GM21423 (cell line): ENCODE measurements around the gene HDAC11.

Source experiments
- ATAC-seq: cut with Tn5 transposase; IDR thresholded peaks from one replicate; pipeline ENCODE4 v1.9.1; 2021; ENCODE audit warnings: mild to moderate bottlenecking, moderate library complexity; ENCODE audit not compliant: unreplicated experiment

The HDAC11 gene

DNA sequence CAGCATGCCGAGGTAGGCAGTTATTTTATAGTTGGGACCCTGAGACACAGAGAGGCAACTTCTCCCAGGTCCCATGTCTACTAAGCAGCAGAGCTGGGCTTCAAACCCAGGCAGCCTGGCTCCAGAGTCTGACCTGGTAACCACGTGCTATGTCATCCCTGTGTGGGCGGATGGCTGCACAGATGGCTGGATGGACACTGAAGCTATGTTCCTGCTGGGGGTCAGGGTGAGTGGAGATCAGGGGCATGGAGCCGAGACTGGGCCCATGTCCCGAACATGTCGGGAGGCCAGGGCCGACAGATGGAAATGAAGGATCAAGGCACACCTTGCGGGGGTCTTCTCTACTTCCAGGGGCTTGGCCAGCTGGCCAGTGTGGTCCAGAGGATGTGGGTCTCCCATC is 59.6 kb downstream of the HDAC11 start:
- ATAC-seq = no peak

DNA sequence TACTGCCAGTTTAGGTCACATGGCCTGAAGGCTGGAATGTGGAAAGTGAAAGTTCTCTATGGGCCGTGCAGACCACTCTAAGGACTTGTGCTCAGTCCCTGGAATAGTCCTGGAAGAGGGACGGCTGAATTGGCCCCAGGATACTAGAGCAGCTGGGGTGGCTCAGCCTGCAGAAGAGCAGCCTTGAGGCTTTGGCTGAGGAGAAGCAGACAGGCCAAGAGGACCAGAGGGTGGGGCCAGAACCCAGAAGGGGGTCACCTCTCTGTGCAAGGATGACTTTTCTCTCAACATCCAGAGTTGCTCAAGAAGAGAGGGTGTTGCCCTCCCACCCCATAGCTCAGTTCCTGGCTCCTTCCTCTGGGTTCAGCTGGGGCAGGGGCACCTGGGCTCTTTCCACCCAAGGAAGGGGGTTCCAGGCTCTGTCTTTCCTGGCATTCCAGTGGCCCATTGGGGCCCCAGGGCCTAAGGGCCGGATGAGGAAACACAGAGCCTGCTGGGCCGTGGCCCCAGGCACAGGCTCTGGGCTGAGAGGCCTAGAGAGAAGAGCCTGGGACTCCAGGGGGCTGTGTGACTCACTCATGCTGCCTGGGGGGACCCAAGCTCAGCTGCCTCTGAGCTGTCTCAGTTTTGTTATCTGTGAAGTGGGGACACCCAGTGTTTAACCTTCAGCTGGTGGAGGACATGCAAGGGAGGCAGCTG is 60.3 kb downstream of the HDAC11 start:
- no peak for ATAC-seq

DNA sequence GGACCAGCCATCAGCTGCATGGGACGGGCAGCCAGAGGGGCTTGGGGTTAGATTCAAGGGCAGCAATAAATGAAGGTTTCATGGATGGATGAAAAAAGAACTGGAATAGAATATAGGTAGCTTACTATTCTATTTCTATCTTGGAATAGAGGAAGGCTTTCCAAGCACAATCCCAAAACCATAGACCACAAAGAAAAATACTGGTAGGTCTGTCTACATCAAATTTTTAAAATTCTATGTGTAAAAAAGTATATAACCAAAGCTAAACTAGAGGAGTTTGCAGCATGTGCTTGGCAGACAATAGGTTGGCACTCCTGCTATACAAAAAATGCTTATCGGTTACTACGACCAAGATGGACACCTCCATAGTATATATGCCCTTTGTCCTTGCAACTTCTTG is 61.6 kb downstream of the HDAC11 start:
- ATAC-seq = no peak

DNA sequence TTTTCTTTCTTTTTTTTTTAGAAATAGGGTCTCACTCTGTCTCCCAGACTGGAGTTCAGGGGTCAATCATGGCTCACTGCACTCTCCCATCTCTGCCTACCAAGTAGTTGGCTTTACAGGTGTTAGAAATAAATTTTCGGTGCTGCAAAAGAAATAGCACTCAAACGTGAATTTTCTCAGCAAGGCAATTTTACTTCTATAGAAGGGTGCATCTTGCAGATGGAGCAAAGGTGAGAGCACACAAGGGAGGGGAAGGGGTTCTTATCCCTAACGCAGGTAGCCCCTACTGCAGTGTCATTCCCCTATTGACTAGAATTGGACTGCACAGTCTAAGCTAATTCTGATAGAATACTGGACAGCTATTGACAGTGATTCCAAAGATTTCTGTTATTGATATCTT is 62.0 kb downstream of the HDAC11 start:
- ATAC-seq = no peak

DNA sequence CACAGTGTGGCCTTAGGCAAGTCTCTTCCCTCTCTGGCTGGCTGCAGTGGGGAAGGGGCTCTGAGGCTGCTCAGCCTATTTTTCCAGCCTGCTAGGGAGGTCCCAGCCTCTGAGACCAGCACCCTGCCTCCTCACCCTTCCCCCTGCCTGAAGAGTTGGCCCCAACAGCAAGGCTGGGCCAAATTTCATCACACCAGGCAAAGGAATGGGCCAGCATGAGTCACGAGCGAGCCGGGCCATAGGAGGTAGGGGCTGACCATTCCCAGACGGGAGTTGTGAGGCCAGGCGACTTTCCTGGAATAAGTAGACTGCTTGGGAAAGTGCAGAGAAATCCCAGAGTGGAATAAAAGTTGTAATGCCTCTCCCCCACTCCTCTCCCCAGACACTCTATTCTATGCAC is 63.1 kb downstream of the HDAC11 start:
- ATAC-seq = no peak

DNA sequence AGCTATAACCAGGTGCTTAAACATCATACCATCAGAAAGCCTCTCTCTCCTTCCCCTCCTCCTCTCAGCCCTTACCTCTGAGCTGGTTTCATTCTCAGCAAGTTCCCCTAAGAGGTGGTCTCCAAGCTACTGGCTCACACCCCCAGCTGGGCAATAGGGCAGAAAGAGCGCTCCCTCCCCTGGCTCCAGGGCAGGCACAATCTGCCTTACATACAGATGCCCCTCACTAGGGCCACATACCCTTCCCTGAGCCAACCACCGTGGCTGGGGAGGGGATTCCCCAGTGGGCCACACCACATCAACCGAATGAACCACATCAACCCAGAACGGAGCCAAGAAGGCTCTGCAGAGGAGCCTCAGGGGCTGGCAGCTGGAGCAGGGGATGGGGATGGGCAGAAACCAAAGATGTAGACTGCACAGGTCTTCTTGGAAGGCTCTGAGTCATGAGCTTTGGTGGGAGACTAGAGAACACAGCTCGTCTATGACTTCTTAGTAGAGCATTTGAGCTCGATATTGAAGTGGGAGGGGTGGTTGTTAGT is 64.3 kb downstream of the HDAC11 start:
- no peak for ATAC-seq

DNA sequence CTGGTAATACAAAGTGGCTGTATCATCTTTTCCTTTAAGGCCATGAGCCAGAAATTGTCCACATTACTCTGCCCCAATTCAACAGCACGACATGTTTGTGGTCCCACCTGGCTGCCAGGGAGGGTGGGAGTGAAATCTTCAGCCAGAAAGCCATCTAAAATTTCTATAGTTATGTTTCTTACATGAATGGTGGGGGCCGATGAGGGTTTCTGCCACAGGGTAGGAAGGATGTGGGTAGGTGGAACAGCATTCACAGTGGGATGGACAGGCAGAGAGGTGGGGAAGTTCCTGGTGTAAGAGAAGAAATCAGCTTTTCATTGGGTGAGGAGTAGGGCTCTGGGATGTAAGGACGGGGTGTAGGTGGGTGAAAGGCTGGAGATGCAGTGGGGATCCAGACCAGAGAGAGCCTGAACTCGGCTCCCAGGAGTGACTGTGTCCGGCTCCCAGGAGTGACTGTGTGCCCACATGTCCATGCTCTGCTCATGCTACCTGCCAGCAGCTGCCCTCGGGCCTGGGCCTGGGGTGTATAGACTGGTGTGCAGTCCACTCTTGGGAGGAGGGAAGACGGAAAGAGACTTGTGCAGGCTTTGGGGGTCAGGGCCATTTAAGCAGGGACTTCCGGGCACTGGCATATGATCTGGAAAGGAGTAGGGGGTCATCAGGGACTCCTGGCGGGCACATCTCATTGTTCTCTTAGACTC is 65.0 kb downstream of the HDAC11 start:
- no peak for ATAC-seq

DNA sequence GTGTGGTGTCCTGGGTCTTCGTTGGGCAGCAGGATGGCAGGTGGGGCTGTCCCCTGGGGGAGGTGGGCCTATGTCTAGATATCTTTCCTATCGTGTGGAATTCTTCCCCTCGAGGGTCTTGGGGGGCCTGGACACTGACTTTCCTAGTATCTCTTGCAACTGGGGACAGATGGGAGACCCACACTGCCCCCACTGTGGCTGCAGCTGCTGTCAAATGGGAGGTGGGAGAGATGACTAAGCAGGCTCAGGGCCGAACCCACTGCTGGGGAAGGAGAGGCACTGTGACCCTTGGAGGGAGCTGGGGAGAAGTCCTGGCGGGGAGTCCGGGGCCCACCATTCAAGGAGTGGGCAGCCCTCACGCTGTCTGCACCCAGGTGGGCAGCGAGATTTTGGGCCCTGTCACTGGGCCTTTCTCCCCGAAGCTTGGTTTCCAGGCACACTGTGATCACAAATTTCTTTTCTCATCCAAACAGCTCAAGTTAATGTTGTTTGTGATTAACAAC is 65.9 kb downstream of the HDAC11 start:
- no peak for ATAC-seq

DNA sequence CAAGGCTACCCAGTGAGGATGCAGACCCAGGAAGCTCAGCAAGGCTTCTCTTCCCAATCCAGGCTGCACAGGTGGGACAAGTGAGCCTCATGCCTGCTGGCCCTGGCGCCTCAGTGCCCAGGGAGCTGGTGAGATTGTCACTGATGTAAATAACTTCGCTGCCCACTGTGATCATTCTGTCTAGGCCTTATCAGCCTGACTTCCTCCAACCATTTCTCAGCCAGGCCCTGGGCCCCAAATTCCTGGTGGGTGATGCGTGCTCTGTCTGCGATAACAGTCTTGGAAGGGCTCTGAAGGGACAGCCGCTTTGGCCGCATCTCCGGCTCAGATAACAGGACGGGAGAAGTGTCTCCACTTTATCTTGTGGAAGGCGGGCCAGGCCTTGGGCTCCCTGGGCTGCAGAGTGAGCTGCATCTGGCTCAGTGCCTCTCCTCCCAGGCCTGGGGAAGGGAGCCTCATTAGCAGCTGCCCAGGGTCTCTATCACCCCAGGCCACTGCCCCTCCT is 66.6 kb downstream of the HDAC11 start:
- no peak for ATAC-seq

DNA sequence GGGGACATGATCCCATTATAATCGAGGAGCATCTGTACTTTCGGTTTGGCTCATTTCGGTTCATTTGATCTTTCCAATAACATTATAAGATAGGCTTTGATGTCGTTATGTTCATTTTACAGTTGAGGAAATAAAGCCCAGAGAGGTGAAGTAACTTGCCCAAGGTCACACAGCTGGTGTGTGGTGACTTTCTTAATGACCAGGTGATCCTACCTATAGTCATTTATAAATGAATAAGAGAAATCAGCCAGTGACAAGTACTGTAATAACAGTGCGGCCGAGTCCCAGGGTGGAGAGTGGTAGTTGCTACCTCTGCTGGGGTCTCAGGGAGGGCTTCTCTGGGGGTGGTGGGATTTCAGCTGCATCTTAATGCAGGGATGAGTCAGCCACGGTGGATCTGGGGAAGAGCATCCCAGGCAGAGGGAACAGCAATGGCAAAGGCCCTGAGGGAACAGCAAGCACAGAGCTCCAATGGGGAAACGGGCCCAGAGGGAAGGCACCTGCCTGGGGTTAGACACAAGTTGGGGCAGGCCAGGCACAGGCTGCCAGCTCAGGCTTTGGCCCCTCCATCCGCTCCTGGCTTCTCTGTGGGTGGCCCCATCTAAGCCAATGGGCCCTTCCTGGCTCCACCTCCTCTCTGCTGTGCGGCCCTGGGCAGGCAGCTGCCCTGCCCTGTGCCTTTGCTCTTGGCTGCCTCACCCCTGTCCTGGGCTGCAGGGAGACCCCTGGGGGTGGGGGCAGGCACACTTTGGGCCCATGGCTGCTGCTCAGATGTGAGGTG is 67.7 kb downstream of the HDAC11 start:
- ATAC-seq = no peak

DNA sequence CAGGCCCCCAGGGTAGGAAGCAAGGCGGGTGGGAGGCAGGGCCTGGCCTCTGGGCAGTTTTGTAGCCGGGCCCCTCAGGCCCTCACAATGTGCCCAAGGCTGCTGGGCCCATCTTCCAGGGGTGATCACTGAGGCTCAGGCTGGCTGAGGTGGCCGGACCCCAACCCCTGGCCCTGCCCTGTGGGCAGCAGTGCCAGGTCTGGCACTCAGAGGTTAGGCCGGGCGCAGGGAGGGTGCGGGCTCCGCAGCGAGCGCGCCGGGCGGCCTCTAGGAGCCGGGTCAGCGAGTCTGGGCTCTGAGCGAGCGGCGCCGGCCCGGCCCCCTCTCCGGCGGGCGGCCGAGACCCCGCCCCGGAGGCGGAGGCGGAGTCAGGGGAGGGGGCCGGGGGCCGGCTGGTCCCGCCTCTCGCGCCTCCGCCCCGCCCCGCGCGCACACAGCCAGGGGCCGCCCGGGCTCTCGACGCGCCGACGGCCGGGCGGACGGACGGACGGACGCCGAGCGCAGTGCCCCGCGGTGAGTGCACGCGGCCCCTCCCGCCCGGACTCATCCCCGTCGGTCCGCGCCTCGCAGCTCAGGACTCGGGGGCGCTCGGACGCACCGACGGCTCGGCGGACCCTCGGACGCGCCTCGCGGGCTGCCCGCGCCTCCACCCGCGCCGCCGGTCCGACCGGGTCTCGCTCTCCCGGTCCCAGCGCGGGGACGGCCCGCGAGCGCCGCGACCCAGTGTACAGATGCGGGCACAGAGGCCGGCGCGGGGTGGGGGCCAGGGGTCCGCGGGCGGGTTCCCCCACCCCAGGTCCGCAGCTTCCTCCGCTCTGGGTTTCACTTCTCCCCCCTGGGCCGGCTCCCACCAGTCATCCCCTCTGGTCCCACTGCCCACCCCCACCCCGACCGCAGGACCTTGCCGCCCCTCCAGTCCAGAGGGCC is 68.9 kb downstream of the HDAC11 start, which contains the start of gene FBLN2:
TSS of gene FBLN2 (plus strand) at position 430 of the 927 bp plus-strand sequence. CDS start 21,231 bp downstream, outside the sequence.
- ATAC-seq = no peak

DNA sequence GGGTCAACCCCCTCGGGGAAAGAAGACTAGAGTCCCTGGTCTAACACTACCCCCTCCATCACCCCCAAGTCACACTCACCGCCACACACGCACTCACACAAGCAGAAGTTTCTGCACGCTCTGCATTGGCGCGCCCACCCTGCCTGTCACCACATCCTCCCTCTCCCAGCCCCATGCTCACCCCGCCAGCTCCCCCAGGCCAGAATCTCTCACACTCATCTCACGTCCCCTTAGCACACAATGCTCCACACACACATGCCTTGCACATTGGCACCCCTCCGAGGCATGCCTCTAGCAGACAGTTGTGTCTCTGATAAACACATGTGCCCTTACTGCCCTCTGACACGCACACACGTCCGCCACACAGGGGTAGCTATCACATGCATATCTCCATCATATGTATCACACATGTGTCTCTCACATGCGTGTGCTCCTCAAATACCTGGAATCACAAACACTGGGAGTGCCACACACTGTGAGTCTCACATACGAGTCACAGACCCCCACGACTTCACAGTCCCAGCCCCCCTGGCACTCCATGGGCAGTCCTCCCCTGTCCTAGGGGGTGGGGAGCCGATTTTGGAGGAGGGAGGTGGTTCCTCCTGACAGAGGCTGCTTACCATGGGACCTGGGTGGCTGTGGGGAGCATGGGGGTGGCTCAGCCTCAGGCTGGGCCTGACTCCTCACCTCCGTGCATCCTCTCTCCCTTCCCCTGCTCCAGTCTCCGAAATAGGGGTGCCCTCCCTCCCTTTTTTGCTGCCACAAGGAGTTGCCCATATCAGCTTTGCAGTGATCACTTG is 69.7 kb downstream of the HDAC11 start:
- ATAC-seq = no peak

DNA sequence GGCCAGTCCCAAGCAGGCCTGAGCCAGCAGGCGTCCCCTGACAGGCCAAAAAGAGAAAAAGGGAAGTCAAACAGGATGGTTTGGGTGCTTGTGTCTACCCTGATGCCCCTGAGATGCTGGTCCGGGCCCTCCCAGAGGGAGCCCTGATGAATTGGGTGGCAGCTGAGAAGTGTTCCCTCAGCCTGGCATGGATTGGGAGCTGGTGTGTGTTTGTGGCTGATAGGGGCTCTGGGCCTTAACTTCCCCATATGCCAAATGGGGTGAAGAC is 70.3 kb downstream of the HDAC11 start:
- no peak for ATAC-seq

DNA sequence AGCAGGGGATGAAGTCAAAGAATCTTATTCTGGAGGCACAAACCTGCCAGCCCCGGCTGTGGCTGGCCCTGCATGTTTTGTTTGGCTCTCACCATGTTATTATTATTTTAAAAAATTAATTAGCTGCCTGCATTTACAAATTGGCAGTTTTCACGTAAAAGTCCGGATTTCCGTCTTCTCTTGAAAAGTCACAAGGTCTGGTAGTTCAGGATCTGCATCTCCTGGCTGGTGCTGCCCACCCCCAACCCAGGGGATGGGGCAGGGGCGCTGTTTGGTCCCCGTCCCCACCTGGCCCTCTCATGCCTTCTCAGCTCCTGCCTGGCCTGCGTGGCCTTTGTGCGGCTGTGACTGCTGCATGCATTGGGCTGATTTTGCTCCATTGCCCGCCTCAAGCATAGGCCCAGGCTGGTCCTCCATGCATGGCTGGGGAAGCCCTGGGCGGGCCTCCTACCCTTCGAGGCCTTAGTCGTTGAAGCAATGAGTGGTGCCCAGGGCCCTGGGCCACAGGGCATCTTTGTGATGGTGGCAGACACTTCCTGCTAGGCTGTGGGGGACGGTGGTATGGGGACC is 70.8 kb downstream of the HDAC11 start:
- no peak for ATAC-seq

DNA sequence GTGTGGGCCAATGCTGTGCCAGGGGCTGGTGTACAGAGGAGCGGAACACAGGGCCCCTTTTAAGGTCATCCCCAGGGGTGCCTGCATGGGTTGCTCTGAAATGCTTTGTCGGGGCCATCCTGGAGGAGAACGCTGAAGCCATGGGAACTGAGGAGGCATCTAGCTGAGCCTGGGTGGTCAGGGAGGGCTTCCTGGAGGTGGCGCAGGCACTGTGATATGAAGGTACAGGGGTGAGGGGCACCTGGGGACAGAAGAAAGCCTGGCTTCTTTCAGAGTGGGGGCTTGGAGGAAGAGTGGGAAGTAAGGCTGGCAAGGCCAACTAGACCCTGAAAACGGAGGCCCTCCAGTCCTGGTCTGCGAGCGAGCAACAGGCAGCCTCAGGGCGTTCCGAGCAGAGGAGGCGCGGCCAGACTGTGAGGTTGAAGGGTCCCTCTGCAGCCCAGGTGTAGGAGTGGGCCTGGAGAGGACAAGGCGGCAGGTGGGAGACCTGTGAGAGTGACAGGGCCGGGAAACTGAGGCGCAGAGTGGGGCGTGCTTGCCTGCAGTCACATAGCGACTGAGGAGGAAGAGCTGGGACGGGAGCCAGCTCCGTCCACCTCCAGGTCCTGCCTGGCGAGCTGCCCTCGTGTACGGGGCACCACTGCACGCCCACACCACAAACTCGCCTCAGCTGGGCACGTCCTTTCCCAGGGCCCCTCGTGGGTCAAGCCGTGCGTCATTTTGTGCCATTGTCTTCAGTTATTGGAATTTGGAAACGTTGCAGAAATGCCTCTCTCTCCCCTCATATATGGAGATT is 72.9 kb downstream of the HDAC11 start:
- ATAC-seq = no peak

DNA sequence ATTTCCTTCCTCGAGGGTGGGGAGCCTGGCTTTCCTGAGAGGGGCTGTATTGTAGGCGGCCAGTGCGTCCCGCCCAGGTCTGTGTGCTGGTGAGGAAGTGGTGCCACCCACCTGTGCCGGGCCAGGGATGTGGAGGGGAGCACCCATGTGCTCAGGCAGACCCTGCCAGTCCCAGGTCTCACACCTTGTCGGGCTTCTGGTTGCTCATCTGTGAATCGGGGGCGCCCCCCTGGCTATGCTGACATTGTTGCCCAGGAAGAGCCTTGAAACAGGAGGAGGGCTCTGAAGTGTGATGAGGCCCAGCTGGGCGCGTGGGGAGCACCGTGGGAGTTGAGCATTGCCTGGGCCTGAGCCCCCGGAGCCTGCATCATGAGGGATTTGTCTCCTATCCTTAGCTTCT is 73.6 kb downstream of the HDAC11 start:
- ATAC-seq = no peak

DNA sequence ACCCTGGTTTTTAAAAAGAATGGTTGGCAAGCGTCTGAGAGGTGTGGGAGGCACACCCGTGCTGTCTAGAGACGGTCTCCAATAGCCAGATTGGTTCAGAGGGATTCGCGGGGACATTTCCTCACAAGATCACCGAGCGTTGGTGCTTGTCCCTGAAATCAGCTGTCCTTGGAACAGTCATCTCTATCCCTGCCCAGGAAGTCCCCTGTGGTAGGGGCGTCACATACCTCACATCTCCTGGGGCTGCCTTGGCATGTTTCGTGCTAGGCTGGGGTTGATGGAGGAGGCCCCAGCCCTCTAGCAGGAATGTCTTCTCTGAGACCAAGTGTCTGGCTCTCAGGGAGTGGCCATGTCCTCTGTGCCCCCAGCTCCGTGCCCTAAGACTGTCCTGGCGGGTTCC is 75.6 kb downstream of the HDAC11 start:
- no peak for ATAC-seq
